ENCODE data around the gene DNER. TPM values are rescaled to one million over a fixed set of nuclear protein-coding genes. Genes with fewer than 3 reads are reported as not detected.
"Not testable (repeated sequence)": the region's sequence is repeated elsewhere in the genome, so short reads cannot be mapped to it uniquely, and the experiment has no call there.

DNER gene
- total and polyA plus RNA-seq, 2 experiments from 2014 or later: 0.39 to 0.65 TPM

DNA sequence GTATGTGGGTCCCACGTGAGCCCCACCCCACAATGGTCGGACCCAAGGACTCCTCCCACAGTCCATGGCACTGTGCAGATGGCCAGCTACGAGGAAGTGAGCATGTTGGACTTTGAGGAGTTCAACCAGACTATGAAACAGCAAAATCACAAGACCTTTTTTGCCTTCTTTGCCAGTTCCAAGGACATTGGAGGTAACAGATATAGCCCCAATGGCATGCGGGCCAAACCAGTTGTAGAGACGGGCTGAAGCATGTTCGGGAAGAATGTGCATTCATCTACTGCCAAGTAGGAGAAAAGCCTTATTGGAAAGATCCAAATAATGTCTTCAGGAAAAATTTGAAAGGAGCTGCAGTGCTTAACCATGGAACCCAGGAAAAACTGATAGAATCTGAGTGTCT is 12.6 kb downstream of the DNER start:
- DNase-seq: no peak
- H3K27ac ChIP-seq: no peak overlapping the region
- no peaks in the 10 kb centered on the region for H3K9me3 ChIP-seq (ENCODE audit: low read depth)
- H3K4me1 ChIP-seq (ENCODE audit: insufficient read depth): no peaks in the 10 kb centered on the region
- H3K79me2 ChIP-seq (ENCODE audit: insufficient read depth): no peaks in the 10 kb centered on the region
- H3K9me2 ChIP-seq (ENCODE audit: insufficient read depth): no peaks in the 10 kb centered on the region
- no peaks in the 10 kb centered on the region for H3K36me3 ChIP-seq (ENCODE audit: low read depth)
- no peak overlapping the region for H2AFZ ChIP-seq
- no peaks in the 10 kb centered on the region for H3K27me3 ChIP-seq (replicated peaks; ENCODE audit: insufficient read depth)
- no peaks in the 10 kb centered on the region for H4K20me1 ChIP-seq (ENCODE audit: insufficient read depth)
- WGBS, 2 experiments (ENCODE audit: low coverage in 1 of 2, low lambda C conversion rate in 2 of 2, missing lambda C conversion rate in 2 of 2): 21 to 28% methylated on average over 6 of the region's 6 CpGs
- H3K9ac ChIP-seq: no peak overlapping the region
- H3F3A ChIP-seq (ENCODE audit: insufficient read depth): no peaks in the 10 kb centered on the region
- H3K4me2 ChIP-seq (ENCODE audit: unreplicated experiment): no peak overlapping the region
- in situ Hi-C loops (cut with MboI): no loop called here
- TF ChIP-seq EZH2 (IDR thresholded peaks at IDR 0.05; ENCODE audit: insufficient read depth, poor library complexity, severe bottlenecking) (no peak), EZH2phosphoT487 (IDR thresholded peaks at IDR 0.05; ENCODE audit: insufficient read depth, low read depth) (no peak)
- H3K4me3 ChIP-seq: no peak overlapping the region

DNA sequence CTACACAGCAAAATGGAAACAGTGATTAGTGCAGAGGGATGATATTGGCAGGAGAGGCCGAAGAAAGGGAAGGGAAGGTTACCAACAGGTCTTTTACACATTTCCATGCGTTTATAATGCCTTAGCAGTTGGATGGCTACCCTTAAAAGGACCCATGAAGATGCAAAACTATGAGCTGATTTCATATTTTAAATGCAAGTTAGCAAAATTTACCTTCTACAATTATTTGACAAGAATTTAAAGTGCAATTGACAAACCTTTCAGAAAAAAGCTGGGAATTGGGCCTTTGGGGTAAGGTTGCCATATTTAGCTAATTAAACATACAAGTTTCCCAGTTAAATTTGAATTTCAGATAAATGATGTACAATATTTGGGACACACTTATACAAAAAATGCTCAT is 13.3 kb downstream of the DNER start:
- in situ Hi-C loops (cut with MboI): no loop called here
- no peaks in the 10 kb centered on the region for H3K79me2 ChIP-seq (ENCODE audit: insufficient read depth)
- H3K4me2 ChIP-seq (ENCODE audit: unreplicated experiment): no peak overlapping the region
- H3K4me1 ChIP-seq (ENCODE audit: insufficient read depth): no peaks in the 10 kb centered on the region
- H3K9me3 ChIP-seq (ENCODE audit: low read depth): no peaks in the 10 kb centered on the region
- no peaks in the 10 kb centered on the region for H3F3A ChIP-seq (ENCODE audit: insufficient read depth)
- no peak overlapping the region for H3K4me3 ChIP-seq
- H2AFZ ChIP-seq: no peak overlapping the region
- H3K36me3 ChIP-seq (ENCODE audit: low read depth): no peaks in the 10 kb centered on the region
- no peaks in the 10 kb centered on the region for H3K9me2 ChIP-seq (ENCODE audit: insufficient read depth)
- no peaks in the 10 kb centered on the region for H3K27me3 ChIP-seq (replicated peaks; ENCODE audit: insufficient read depth)
- no peak overlapping the region for H3K27ac ChIP-seq
- H3K9ac ChIP-seq: no peak overlapping the region
- no peak for DNase-seq
- 7 to 10% methylated on average over 2 of the region's 2 CpGs for WGBS, 2 experiments (ENCODE audit: low coverage in 1 of 2, low lambda C conversion rate in 2 of 2, missing lambda C conversion rate in 2 of 2)
- no peak for TF ChIP-seq EZH2phosphoT487 (IDR thresholded peaks at IDR 0.05; ENCODE audit: insufficient read depth, low read depth)
- H4K20me1 ChIP-seq (ENCODE audit: insufficient read depth): no peaks in the 10 kb centered on the region

- Histone ChIP-seq H3K27me3 (replicated peaks; ENCODE audit: insufficient read depth) (no peaks in the 10 kb centered on the region), H3K27ac (no peak overlapping the region), H3K4me3 (no peak overlapping the region), H3K36me3 (ENCODE audit: low read depth) (no peaks in the 10 kb centered on the region), H4K20me1 (ENCODE audit: insufficient read depth) (no peaks in the 10 kb centered on the region), H3K4me2 (ENCODE audit: unreplicated experiment) (no peak overlapping the region), H3K9me3 (ENCODE audit: low read depth) (no peaks in the 10 kb centered on the region), H3K9me2 (ENCODE audit: insufficient read depth) (no peaks in the 10 kb centered on the region), H2AFZ (no peak overlapping the region), H3K79me2 (ENCODE audit: insufficient read depth) (no peaks in the 10 kb centered on the region), H3K9ac (no peak overlapping the region), H3F3A (ENCODE audit: insufficient read depth) (no peaks in the 10 kb centered on the region), H3K4me1 (ENCODE audit: insufficient read depth) (no peaks in the 10 kb centered on the region)
- TF ChIP-seq EZH2phosphoT487 (IDR thresholded peaks at IDR 0.05; ENCODE audit: insufficient read depth, low read depth) (no peak), EZH2 (IDR thresholded peaks at IDR 0.05; ENCODE audit: insufficient read depth, poor library complexity, severe bottlenecking) (no peak)
- DNase-seq: no peak
- in situ Hi-C loops (cut with MboI): no loop called here
- 91 to 95% methylated on average over 2 of the region's 2 CpGs for WGBS, 2 experiments (ENCODE audit: low coverage in 1 of 2, low lambda C conversion rate in 2 of 2, missing lambda C conversion rate in 2 of 2)
Observed at GRCh38 chr2:229695961-229696360, 18.4 kb downstream of the DNER start.

DNA sequence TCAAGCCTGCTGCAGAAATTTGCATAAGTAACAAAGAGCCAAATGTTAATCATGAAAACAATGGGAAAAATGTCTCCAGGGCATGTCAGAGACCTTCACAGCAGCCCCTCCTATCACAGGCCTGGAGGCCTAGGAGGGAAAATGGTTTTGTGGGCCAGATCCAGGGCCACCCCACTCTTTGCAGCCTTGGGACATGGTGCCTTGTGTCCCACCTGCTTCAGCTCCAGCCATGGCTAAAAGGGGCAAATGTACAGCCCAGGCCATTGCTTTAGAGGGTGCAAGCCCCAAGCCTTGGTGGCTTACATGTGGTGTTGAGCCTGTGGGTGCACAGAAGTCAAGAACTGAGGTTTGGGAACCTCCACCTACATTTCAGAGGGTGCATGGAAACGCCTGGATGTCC is 20.5 kb downstream of the DNER start:
- H3K27ac ChIP-seq; H3K9ac ChIP-seq; H3K27me3 ChIP-seq (replicated peaks; ENCODE audit: insufficient read depth); H3K4me2 ChIP-seq (ENCODE audit: unreplicated experiment); H3F3A ChIP-seq (ENCODE audit: insufficient read depth); H3K36me3 ChIP-seq (ENCODE audit: low read depth); H3K4me1 ChIP-seq (ENCODE audit: insufficient read depth); H3K9me2 ChIP-seq (ENCODE audit: insufficient read depth); in situ Hi-C loops (cut with MboI); H3K4me3 ChIP-seq; H2AFZ ChIP-seq; H3K9me3 ChIP-seq (ENCODE audit: low read depth); H3K79me2 ChIP-seq (ENCODE audit: insufficient read depth); H4K20me1 ChIP-seq (ENCODE audit: insufficient read depth); DNase-seq: not testable (repeated sequence)
- 8 to 9% methylated on average over 1 of the region's 1 CpG for WGBS, 2 experiments (ENCODE audit: low coverage in 1 of 2, low lambda C conversion rate in 2 of 2, missing lambda C conversion rate in 2 of 2)

DNA sequence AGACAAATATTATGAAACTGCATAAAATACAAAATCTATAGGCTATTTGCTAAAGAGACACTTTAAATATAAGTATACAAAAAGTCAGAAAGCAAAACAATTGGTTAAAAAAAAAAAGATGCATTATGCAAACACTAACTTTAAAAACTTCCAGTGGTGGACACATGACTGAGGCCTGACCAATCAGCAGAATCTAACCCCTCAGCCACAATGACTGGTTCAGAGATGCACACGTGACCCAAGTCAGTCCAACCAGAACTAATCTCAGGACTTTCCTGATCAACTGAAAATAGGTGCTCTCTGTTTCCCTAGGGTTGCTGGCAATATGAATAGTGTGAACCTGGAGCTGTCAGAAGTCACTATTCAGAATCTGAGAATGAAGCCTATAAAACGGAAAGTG is 22.7 kb downstream of the DNER start:
- Histone ChIP-seq H2AFZ (no peak overlapping the region), H3K9ac (no peak overlapping the region), H3K27ac (no peak overlapping the region), H3F3A (ENCODE audit: insufficient read depth) (no peaks in the 10 kb centered on the region), H3K4me3 (no peak overlapping the region), H3K79me2 (ENCODE audit: insufficient read depth) (no peaks in the 10 kb centered on the region), H4K20me1 (ENCODE audit: insufficient read depth) (no peaks in the 10 kb centered on the region), H3K4me2 (ENCODE audit: unreplicated experiment) (no peak overlapping the region), H3K4me1 (ENCODE audit: insufficient read depth) (no peaks in the 10 kb centered on the region), H3K9me2 (ENCODE audit: insufficient read depth) (0 out of 2 replicates have a peak, but pooled peaks cover 3% of the 10 kb centered on the region), H3K27me3 (replicated peaks; ENCODE audit: insufficient read depth) (no peaks in the 10 kb centered on the region), H3K36me3 (ENCODE audit: low read depth) (no peaks in the 10 kb centered on the region), H3K9me3 (ENCODE audit: low read depth) (no peaks in the 10 kb centered on the region)
- TF ChIP-seq EZH2phosphoT487 (IDR thresholded peaks at IDR 0.05; ENCODE audit: insufficient read depth, low read depth): no peak
- TF ChIP-seq EZH2 (IDR thresholded peaks at IDR 0.05; ENCODE audit: insufficient read depth, poor library complexity, severe bottlenecking): no peak
- in situ Hi-C loops (cut with MboI): no loop called here
- no peak for DNase-seq
- 10 to 13% methylated on average over 2 of the region's 2 CpGs for WGBS, 2 experiments (ENCODE audit: low coverage in 1 of 2, low lambda C conversion rate in 2 of 2, missing lambda C conversion rate in 2 of 2)

Measured in GM23248 (cell line).